NCI-H510A (cell line): ENCODE results near the gene ATRNL1.
A peak's percentile ranks its signal among the peaks of the same experiment; 100 is the strongest.
"Not testable (repeated sequence)": the region's sequence is repeated elsewhere in the genome, so short reads cannot be mapped to it uniquely, and the experiment has no call there.

Source experiments
- DNase-seq: peaks from one replicate; lab custom pipeline; 2025; lab: John Stamatoyannopoulos, UW

ATRNL1 gene

GRCh38 chr10:115422624-115423023 is 329.5 kb downstream of the ATRNL1 start:
- no peak for DNase-seq

GRCh38 chr10:115427611-115428010 is 334.4 kb downstream of the ATRNL1 start:
- DNase-seq = no peak

- DNase-seq = no peak
Measured at GRCh38 chr10:115432188-115432819, 339.1 kb downstream of the ATRNL1 start.

- no peak for DNase-seq
Measured at GRCh38 chr10:115436999-115437398, 343.8 kb downstream of the ATRNL1 start.

- no peak for DNase-seq
Measured at GRCh38 chr10:115441907-115442545, 348.9 kb downstream of the ATRNL1 start.

- DNase-seq = no peak
Measured at GRCh38 chr10:115456812-115457211, 363.6 kb downstream of the ATRNL1 start.

GRCh38 chr10:115483294-115483693 is 390.1 kb downstream of the ATRNL1 start:
- no peak for DNase-seq

- DNase-seq = peak; percentile 18
Measured at GRCh38 chr10:115491526-115492140, 398.5 kb downstream of the ATRNL1 start.

- DNase-seq = no peak
Measured at GRCh38 chr10:115503546-115503945, 410.4 kb downstream of the ATRNL1 start.

- no peak for DNase-seq
Measured at GRCh38 chr10:115514895-115515294, 421.7 kb downstream of the ATRNL1 start.

- DNase-seq = no peak
Measured at GRCh38 chr10:115525141-115525540, 432.0 kb downstream of the ATRNL1 start.

- DNase-seq = not testable (repeated sequence)
Measured at GRCh38 chr10:115527682-115528081, 434.5 kb downstream of the ATRNL1 start.

- not testable (repeated sequence) for DNase-seq
Measured at GRCh38 chr10:115536401-115536800, 443.2 kb downstream of the ATRNL1 start.

- no peak for DNase-seq
Measured at GRCh38 chr10:115539142-115539762, 446.1 kb downstream of the ATRNL1 start.

- DNase-seq = no peak
Measured at GRCh38 chr10:115555887-115556402, 462.8 kb downstream of the ATRNL1 start.

- no peak for DNase-seq
Measured at GRCh38 chr10:115558252-115558651, 465.1 kb downstream of the ATRNL1 start.

- DNase-seq = peak; percentile 6
Measured at GRCh38 chr10:115566867-115567266, 473.7 kb downstream of the ATRNL1 start.

GRCh38 chr10:115572740-115573455 is 479.7 kb downstream of the ATRNL1 start:
- DNase-seq = no peak

- no peak for DNase-seq
Measured at GRCh38 chr10:115580239-115580638, 487.1 kb downstream of the ATRNL1 start.

GRCh38 chr10:115593060-115593459 is 499.9 kb downstream of the ATRNL1 start:
- no peak for DNase-seq

GRCh38 chr10:115604627-115605026 is 511.5 kb downstream of the ATRNL1 start:
- no peak for DNase-seq

GRCh38 chr10:115606086-115606485 is 512.9 kb downstream of the ATRNL1 start:
- no peak for DNase-seq
